Right renal cortex interstitium (tissue), 3 donors: ENCODE measurements around the gene SPATA31D4. TPM values are rescaled to one million over a fixed set of nuclear protein-coding genes. Genes with fewer than 3 reads are reported as not detected.
"Not testable (repeated sequence)": the region's sequence is repeated elsewhere in the genome, so short reads cannot be mapped to it uniquely, and the experiment has no call there.

Experiments used
- DNase-seq, 3 donors: peaks; one replicate each; pipeline ENCODE4 v3.0.0-alpha.2; 2013; ENCODE audit warnings: low read depth in 3 of 3, low spot score in 2 of 3
- polyA plus RNA-seq, 3 donors: library from polyadenylated mRNA; unstranded; fragments of 120-200 nt; gene quantifications; one replicate each; pipeline ENCODE4 v1.2.1, GENCODE V29; 2013; ENCODE audit not compliant: insufficient read length in 3 of 3

Gene SPATA31D4
- polyA plus RNA-seq = not detected

DNA sequence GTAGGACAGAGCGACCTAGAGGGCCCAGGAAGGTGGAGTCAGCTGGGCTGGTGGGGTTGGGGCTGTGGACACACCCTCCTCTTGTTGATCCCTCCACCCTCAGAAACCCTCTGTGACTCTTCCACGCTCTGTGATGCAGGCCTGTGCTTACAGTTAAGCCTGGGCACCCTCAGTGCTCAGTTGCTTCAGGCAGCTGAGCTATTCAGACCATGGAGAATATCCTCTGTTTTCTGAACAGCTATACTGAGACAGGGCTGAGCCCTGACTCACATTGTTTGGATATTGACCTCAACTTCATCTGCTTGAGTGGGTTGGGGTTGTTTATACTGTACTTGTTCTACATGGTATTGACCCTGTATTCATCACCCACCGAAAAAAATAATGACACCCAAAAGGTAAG, at the start of gene SPATA31D4:
Gene SPATA31D4, plus strand, starts transcription at position 124 of the 400 bp plus-strand sequence. Its CDS starts 86 bp downstream, at position 210.
- not testable (repeated sequence) for DNase-seq

DNA sequence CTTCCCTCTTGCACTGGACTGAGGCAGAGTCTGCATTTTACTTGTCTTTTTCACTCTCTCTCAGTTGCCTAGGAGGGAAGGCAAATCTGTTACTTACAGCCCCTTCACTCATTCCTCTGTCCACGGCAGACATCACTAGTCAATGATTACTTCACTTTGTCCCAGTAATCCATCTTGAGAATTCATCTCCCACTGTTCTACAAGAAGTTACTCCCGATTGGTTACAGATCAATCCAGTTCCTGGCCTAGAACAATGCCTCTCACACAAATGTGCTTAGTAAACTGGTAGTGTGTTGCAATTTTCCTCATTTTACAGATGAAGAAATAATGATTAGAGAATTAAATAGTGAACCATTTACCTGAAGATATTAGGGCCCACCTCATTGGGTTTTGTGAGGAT, 49.7 kb upstream of the SPATA31D4 start:
- no peak for DNase-seq

DNA sequence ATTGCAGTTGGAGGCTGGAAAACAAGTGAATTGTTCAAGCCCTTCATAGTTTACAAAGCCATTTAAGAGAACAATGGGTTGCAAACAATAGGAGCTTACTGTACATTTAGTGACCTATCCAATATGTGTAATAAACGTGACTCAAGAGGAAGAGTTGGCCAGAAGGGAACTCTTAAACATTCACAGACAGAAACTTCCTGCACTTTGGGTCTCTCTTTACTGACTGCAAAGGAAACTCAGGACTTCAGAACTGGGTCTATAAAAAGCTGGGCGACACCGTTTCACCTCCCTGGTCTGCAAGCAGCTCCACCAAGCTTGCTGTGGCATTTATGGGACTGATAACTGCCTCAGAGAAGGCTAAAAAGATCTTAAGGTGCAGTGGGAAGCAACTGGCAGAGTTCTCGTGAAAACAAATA, 48.7 kb upstream of the SPATA31D4 start:
- no peak for DNase-seq

DNA sequence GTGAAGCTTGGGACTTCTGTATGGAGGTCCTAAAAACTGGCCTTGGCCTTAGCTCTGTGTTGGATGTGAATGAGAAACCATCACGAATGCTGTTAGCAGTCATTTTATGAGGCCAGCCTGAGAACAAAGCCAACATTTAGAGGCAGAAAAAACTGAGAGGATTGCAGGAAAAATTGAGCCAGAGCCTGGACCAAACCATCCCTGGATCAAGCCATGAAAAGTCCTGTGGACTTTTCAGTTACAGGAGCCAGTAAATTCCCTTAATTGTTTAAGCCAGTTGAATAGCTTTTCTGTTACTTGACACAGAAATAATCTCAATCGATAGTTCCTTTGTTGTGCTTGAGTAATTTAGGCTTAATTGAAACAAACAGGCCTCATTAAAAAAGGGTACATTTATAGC, 42.6 kb upstream of the SPATA31D4 start:
- DNase-seq = no peak

DNA sequence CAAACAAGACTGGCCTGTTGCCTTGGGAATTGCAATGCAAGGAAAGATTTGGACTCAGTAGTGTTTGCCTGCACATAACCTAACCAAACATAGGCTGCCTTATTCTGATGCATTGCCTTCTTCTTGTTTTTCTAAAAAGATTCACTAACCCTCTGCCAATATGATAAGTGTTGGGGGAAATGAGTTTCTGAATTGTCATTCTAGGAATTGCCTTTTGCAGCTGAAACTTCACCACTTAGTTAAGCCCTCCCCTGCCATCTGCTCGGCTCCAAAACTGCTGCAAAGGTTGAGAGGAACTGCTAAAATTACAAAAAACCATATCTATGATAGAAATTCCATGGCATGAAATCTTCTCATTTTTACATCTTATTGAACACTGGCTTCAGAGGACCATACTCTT, 41.6 kb upstream of the SPATA31D4 start:
- DNase-seq = no peak

DNA sequence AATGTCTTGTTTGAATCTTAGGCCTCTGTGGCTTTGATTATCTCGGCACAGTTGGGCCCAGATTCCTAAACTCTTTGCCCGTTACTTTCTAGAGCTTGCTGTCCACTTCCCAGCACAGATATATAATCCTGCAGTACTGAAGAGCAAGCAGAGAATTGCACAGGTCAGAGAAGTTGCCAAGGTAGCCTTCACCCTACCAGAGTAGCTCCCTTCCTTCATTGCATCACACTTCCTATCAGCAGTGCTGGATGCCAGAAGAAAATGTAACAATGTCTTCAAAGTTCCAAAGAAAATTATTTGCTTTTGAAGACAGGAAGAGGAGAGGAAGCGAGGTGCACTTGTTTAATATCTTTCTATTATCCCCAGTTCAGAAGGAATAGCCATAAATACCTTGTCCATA, 38.1 kb upstream of the SPATA31D4 start:
- no peak for DNase-seq

DNA sequence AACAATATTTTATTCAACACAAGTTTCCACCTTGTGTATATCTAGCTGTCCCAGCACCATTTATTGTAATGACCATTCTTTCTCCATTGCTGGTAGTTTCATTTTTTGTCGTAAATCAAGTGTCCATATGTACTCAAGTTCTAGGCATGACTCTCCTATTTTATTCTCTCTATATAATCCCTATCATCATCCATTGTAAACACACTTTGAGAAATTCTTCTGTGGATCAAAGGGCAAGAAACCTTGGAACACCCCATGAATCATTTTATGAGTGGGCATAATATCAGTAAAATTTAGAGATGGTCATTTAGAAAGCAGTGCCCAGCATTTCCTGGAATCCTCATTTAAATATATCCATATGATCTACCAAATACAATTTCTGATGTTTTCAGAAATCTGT, 35.8 kb upstream of the SPATA31D4 start:
- no peak for DNase-seq

DNA sequence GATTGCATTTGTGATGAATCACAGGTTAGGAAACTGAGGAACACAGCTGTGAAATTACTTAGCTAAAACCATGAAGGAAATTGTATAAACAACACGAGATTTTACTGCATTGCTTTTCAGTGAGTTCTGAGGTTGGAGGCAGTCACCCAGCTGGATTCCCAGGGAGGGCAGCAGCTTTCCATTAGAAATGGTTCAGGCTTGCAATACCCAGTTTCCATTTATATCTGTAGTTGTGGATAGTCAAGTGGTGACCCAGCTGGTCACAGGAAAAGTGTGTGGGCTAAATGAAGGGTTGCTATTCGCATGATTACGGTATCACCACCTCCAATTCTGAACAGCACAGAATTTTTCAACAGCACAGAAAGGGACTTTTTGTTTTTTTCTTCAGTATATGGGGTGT, 34.3 kb upstream of the SPATA31D4 start:
- no peak for DNase-seq

DNA sequence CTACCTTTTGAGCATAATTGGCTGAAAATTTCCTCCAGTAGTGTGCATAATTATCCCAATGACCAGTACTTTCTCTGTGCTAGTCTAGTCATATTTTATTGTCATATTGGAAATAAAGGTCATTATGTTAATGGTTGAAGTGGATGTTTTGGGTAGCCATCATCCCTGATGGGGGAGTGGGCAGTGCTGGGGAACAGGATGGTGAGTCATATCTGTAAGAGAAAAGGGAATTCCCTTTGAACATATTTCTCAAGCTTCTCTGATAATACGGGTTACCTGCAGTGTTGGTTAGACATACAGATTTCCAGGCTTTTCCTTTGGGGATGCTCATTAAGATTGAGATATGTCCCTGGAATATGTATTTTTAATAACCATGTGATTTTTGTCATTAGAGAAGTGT, 33.3 kb upstream of the SPATA31D4 start:
- DNase-seq = no peak

DNA sequence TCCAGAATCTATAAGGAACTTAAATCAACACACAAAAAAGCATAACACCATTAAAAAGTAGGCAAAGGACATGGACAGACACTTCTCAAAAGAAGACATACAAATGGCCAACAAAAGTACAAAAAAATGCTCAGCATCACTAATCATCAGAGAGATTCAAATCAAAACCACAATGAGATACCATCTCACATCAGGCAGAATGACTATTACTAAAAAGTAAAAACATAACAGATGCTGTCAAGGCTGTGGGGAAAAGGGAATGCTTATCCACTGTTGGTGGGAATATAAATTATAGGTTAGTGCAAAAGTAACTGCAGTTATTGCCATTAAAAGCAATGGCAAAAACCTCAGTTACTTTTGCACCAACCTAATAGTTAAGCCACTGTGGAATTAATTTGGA, 32.2 kb upstream of the SPATA31D4 start:
- no peak for DNase-seq

DNA sequence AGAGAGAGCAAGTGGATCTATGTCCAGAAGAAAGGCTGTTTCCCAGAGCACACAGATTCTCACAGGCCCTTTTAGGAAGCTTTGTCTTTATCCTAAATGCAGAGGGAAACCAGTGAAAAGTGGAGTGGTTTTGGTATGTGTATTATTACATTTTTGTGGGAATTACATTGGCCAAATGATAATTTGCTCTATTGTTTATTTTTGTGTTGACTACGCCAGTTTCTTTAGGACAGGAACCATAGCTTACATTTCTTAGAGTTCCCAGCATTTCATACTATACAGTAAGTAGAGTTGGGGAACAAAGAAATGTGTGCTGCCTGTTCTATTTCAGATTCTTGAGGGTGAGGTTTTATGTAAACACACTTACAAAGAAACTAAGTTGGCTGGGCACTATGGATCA, 29.4 kb upstream of the SPATA31D4 start:
- no peak for DNase-seq

DNA sequence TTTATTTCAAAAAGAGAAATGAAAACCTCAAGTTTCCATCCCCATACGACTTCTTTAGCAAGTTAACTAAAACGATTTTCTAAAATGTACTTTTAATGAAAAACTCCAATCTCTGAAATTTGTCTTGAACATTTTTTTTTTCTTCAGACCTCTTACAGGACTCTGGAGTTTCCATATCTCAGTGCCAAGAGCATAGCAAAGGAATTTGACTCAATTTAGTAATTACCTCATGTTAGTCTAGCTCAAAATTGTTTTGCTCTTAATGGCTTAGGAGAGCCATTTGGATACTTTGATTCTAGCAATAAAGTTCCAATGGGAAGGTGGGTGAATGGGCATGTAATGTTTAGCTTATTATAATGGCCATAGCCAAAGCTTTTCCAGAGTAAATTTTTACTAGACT, 26.0 kb upstream of the SPATA31D4 start:
- DNase-seq = no peak

DNA sequence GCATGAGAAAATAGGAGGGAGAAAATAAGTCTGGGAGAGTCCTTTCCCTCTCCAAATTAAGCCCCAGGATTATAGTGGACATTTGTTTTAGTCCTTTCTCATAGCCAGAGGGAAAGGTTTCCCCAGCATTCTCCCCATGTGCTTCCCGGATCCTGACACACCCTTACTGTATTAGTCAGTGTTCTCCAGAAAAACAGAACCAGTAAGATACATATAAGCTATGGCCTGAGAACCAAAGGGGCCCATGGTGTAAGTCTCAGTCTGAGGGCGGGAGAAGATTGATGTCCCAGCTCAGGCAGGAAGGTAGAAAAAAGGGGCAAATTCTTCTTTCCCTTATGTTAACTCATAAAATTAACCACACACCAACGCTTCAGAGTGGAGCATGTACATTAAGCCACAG, 25.6 kb upstream of the SPATA31D4 start:
- no peak for DNase-seq

DNA sequence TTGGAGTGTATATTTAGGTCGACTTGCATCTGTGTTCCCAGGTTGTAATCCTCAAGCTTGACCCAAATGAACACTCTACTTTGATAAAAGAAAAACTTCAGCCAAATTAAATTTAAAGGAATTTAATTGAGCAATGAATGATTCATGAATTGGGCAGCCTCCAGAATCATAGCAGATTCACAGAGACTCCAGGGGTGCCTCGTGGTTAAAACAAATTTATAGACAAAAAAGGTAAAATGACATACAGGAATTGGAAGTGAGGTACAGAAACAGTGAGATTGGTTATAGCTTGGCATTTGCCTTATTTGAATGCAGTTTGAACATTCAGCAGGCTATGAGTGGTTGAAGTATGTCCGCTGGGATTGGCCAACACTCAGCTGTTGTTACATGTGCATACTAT, 21.6 kb upstream of the SPATA31D4 start:
- DNase-seq = no peak

DNA sequence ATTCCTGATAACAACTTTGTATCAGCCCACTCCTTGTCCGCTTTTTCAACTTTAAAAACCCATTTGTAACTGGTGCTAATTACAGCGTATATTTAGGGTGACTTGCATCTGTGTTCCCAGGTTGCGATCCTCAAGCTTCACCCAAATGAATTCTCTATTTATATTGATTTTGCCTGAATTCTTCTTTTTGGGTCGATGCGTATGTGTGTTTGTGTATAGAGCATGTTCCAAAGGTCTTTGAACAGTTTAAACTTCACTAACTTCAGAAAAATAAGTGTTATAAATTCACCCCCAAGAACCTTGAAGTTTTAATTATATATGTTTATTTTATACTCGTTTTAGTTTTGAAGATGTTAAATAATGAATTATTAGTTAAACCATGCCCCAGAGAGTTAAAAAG, 16.1 kb upstream of the SPATA31D4 start:
- no peak for DNase-seq

DNA sequence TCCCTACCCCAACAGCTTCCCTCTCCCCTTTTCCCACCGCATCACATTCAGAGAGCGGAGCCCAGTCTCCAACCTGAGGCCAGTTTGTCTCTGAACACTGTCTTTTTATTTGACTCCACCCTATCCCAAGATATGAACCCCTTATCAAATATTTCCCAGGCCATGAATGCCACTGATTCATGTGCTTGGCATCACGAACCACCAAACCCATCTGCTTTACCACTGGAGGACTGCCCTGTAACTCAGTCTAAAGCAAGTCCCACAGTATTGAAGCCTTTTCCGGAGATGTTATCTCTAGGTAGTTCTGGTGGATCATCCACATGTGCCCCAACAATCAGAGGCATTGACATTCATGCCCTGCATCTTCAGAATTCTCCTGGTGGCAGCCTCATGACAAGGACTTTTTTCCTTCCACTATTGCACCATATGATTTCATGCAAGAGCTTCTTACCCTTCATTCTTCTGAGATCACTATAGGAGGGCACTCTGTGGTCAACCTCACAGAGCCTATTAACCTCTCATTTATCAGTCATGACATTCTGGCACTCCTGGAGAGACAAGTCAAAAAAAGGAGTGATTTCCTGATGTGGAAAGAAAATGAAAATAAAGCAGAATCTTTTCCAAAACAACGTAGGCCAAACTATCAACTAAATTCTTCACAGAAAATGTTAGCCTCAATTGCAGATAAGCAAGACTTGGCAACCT, 12.3 kb upstream of the SPATA31D4 start:
- no peak for DNase-seq

DNA sequence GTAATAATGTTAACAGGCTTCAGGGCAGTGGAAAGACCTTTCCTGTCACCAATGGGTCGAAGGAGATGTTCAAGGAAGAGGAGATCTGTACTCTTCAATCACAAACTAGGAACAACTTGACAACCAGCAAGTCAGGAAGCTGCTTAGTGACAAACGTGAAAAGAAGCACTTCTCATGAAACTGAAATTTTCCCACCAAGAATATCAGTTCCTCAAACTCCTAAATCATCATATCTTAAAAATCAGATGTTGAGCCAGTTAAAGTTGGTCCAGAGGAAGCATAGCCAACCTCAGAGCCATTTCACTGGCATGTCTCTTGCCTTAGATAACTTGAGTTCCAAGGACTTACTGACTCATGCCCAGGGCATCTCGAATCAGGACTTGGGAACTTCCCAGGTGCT, 9.7 kb upstream of the SPATA31D4 start:
- DNase-seq = not testable (repeated sequence)

DNA sequence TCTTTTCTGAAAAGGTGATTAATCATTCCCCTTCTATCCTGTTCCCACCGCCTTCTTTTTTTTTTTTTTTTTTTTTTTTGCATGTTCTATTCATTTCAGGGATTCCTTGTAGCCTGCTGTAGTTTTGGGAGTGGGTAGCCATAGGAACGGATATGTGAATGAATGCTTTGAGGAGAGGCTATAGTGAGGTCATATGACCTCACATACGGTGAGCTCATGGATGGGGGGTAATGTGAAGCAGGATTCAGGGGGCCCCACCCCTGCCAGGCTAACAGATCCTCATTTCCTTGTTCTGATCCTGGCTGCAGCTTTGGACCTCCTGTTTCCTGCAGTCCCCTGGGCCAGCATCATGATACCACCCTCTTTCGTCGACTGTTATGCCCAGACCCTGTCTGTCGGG, 1.9 kb downstream of the SPATA31D4 start:
- not testable (repeated sequence) for DNase-seq

DNA sequence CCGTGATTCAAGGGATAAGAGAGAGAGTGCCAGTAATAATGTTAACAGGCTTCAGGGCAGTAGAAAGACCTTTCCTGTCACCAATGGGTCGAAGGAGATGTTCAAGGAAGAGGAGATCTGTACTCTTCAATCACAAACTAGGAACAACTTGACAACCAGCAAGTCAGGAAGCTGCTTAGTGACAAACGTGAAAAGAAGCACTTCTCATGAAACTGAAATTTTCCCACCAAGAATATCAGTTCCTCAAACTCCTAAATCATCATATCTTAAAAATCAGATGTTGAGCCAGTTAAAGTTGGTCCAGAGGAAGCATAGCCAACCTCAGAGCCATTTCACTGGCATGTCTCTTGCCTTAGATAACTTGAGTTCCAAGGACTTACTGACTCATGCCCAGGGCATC, 5.3 kb downstream of the SPATA31D4 start:
- not testable (repeated sequence) for DNase-seq

DNA sequence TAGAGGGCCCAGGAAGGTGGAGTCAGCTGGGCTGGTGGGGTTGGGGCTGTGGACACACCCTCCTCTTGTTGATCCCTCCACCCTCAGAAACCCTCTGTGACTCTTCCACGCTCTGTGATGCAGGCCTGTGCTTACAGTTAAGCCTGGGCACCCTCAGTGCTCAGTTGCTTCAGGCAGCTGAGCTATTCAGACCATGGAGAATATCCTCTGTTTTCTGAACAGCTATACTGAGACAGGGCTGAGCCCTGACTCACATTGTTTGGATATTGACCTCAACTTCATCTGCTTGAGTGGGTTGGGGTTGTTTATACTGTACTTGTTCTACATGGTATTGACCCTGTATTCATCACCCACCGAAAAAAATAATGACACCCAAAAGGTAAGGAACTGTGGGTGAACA, 15.2 kb downstream of the SPATA31D4 start, which contains the start of gene SPATA31D3:
Gene SPATA31D3, plus strand, starts transcription at position 108 of the 400 bp plus-strand sequence. Its CDS starts 86 bp downstream, at position 194.
- DNase-seq = not testable (repeated sequence)

DNA sequence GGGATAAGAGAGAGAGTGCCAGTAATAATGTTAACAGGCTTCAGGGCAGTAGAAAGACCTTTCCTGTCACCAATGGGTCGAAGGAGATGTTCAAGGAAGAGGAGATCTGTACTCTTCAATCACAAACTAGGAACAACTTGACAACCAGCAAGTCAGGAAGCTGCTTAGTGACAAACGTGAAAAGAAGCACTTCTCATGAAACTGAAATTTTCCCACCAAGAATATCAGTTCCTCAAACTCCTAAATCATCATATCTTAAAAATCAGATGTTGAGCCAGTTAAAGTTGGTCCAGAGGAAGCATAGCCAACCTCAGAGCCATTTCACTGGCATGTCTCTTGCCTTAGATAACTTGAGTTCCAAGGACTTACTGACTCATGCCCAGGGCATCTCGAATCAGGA, 20.4 kb downstream of the SPATA31D4 start:
- DNase-seq = not testable (repeated sequence)

DNA sequence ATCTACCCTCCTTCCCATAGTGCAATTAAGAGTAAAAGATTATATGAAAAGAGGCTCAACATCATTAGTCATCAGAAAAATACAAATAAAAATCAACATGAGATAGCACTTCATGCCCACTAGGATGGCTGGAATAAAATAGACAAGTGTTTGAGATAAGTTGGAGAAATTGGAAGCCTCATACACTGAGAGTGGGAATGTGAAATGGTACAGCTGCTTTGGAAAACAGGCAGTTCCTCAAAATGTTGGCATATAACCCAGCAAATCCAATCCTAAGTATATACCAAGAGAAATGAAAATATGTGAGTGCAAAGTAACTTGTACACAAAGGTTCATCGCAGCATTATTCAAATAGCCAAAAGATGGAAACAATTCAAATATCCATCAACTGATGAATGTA, 24.9 kb downstream of the SPATA31D4 start:
- DNase-seq = no peak

DNA sequence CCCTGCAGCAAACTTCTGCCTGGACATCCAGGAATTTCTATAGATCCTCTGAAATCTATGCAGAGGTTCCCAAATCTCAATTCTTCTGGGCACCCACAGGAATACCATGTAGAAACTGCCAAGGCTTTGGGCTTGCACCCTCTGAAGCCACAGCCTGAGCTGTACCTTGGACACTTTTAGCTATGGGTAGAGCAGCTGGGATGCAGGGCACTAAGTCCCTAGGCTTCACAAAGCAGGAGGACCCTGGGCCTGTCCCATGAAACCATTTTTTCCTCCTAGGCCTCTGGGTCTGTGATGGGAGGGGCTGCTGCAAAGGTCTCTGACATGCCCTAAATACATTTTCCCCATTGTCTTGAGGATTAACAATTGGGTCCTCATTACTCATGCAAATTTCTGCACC, 27.4 kb downstream of the SPATA31D4 start:
- DNase-seq = no peak
